GM12874 (cell line): Measurements from ENCODE around the gene P4HA2.
A peak's percentile ranks its signal among the peaks of the same experiment; 100 is the strongest.

ENCODE experiments used
- CTCF ChIP-seq: IDR thresholded peaks from 2 replicates; pipeline ENCODE4 v1.5.1; 2011; ENCODE audit warnings: low read depth, mild to moderate bottlenecking, control low read depth, low read length, moderate library complexity; ENCODE audit not compliant: insufficient read depth

The P4HA2 gene

GRCh38 chr5:132271251-132272246 is 43.9 kb upstream of the P4HA2 start:
- TF ChIP-seq CTCF: peak; percentile 41; the same call in 1 of the 2 replicates

GRCh38 chr5:132270706-132271105 is 43.1 kb upstream of the P4HA2 start:
- TF ChIP-seq CTCF: no peak

- TF ChIP-seq CTCF: no peak
These were observed 42.6 kb upstream of the P4HA2 start for GRCh38 chr5:132270335-132270665.

- no peak for TF ChIP-seq CTCF
These were observed 42.1 kb upstream of the P4HA2 start for GRCh38 chr5:132269635-132270334.

GRCh38 chr5:132268769-132269551 is 41.3 kb upstream of the P4HA2 start:
- TF ChIP-seq CTCF: no peak

GRCh38 chr5:132267931-132268768 is 40.5 kb upstream of the P4HA2 start:
- TF ChIP-seq CTCF: no peak
